Progenitor cell of endocrine pancreas (in vitro differentiated cells): ENCODE data around the gene NEK11. TPM values are rescaled to one million over a fixed set of nuclear protein-coding genes. Genes with fewer than 3 reads are reported as not detected.

ENCODE experiments used
- DNase-seq: peaks from one replicate; pipeline ENCODE4 v3.0.0; 2021; ENCODE audit warnings: low spot score; ENCODE audit not compliant: unreplicated experiment
- H3K27ac Mint-ChIP-seq: 2 replicates; pipeline ENCODE4 v1.8.0; 2021; ENCODE audit warnings: mild to moderate bottlenecking, moderate library complexity, mixed read lengths
- H3K27me3 Mint-ChIP-seq: 2 replicates; pipeline ENCODE4 v1.8.0; 2021; ENCODE audit warnings: mixed read lengths
- H3K36me3 Mint-ChIP-seq: 2 replicates; pipeline ENCODE4 v1.8.0; 2022; ENCODE audit warnings: mixed read lengths; ENCODE audit not compliant: insufficient read depth
- H3K4me1 Mint-ChIP-seq: 2 replicates; pipeline ENCODE4 v1.8.0; 2021; ENCODE audit warnings: low read depth, mixed read lengths
- H3K4me3 Mint-ChIP-seq: 2 replicates; pipeline ENCODE4 v1.8.0; 2021; ENCODE audit warnings: low read depth, mild to moderate bottlenecking, moderate library complexity, mixed read lengths
- H3K9me3 Mint-ChIP-seq: 2 replicates; pipeline ENCODE4 v1.8.0; 2021; ENCODE audit warnings: low read depth, mixed read lengths
- CTCF ChIP-seq: fragments of 200-600 bp; sonication (generic); IDR thresholded peaks from one replicate; pipeline ENCODE4 v1.5.0; 2021; ENCODE audit warnings: antibody characterized with exemption, mild to moderate bottlenecking; ENCODE audit not compliant: unreplicated experiment
- total RNA-seq: library from RNA; stranded (reverse); gene quantifications from 2 replicates; pipeline ENCODE4 v1.2.1, GENCODE V29; 2021

NEK11 gene
- total RNA-seq, 1 donor from 2014 or later: 18.7 TPM

GRCh38 chr3:131194816-131195215 is 168.1 kb downstream of the NEK11 start:
- Mint-ChIP-seq H3K27me3 (no peaks in the 10 kb centered on the region), H3K36me3 (peaks cover 1% of the 10 kb centered on the region), H3K4me1 (no peaks in the 10 kb centered on the region), H3K9me3 (peaks cover 3% of the 10 kb centered on the region), H3K27ac (no peak overlapping the region), H3K4me3 (no peak overlapping the region)
- DNase-seq: no peak
- no peak for TF ChIP-seq CTCF

- Mint-ChIP-seq H3K9me3 (peaks cover 16% of the 10 kb centered on the region), H3K4me1 (no peaks in the 10 kb centered on the region), H3K27ac (no peak overlapping the region), H3K27me3 (no peaks in the 10 kb centered on the region), H3K4me3 (no peak overlapping the region), H3K36me3 (peaks cover 7% of the 10 kb centered on the region)
- no peak for TF ChIP-seq CTCF
- DNase-seq: no peak
These were observed 174.0 kb downstream of the NEK11 start for GRCh38 chr3:131200636-131201199.

- Mint-ChIP-seq H3K36me3 (peaks cover 2% of the 10 kb centered on the region), H3K4me3 (no peak overlapping the region), H3K9me3 (peaks cover 4% of the 10 kb centered on the region), H3K4me1 (no peaks in the 10 kb centered on the region), H3K27ac (no peak overlapping the region), H3K27me3 (no peaks in the 10 kb centered on the region)
- TF ChIP-seq CTCF: no peak
- no peak for DNase-seq
These were observed 189.7 kb downstream of the NEK11 start for GRCh38 chr3:131216330-131216729.

GRCh38 chr3:131216801-131217200 is 190.1 kb downstream of the NEK11 start:
- Mint-ChIP-seq H3K4me3 (no peak overlapping the region), H3K27ac (no peak overlapping the region), H3K27me3 (no peaks in the 10 kb centered on the region), H3K4me1 (no peaks in the 10 kb centered on the region), H3K9me3 (no peaks in the 10 kb centered on the region), H3K36me3 (peaks cover 2% of the 10 kb centered on the region)
- TF ChIP-seq CTCF: no peak
- no peak for DNase-seq

- Mint-ChIP-seq H3K36me3 (peaks cover 2% of the 10 kb centered on the region), H3K27ac (no peak overlapping the region), H3K27me3 (no peaks in the 10 kb centered on the region), H3K9me3 (no peaks in the 10 kb centered on the region), H3K4me3 (no peak overlapping the region), H3K4me1 (no peaks in the 10 kb centered on the region)
- no peak for DNase-seq
- TF ChIP-seq CTCF: no peak
These were observed 190.6 kb downstream of the NEK11 start for GRCh38 chr3:131217296-131217741.
